ENCODE data around the gene ATP9B.

- TF ChIP-seq, protein P1, sequence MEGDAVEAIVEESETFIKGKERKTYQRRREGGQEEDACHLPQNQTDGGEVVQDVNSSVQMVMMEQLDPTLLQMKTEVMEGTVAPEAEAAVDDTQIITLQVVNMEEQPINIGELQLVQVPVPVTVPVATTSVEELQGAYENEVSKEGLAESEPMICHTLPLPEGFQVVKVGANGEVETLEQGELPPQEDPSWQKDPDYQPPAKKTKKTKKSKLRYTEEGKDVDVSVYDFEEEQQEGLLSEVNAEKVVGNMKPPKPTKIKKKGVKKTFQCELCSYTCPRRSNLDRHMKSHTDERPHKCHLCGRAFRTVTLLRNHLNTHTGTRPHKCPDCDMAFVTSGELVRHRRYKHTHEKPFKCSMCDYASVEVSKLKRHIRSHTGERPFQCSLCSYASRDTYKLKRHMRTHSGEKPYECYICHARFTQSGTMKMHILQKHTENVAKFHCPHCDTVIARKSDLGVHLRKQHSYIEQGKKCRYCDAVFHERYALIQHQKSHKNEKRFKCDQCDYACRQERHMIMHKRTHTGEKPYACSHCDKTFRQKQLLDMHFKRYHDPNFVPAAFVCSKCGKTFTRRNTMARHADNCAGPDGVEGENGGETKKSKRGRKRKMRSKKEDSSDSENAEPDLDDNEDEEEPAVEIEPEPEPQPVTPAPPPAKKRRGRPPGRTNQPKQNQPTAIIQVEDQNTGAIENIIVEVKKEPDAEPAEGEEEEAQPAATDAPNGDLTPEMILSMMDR (conservative IDR thresholded peaks at IDR 0.05) = no peak
- no peak for TF ChIP-seq EZH2 (IDR thresholded peaks at IDR 0.05; ENCODE audit: low read depth)
Observed at GRCh38 chr18:79043288-79043687, 25.9 kb upstream of the ATP9B start.

Data from PC-9 (cell line).